ENCODE data around the gene NPAS4. TPM values are rescaled to one million over a fixed set of nuclear protein-coding genes. Genes with fewer than 3 reads are reported as not detected.

The NPAS4 gene
- total RNA-seq, 2 experiments from 2014 or later = not detected

GRCh38 chr11:66469441-66469840, 48.6 kb downstream of the NPAS4 start:
- POLR2A ChIA-PET = interaction anchor here (1.9 kb wide), 1 partner anchor 11 kb away, joined by 9 read pairs; the partner anchor contains the start of gene DPP3

GRCh38 chr11:66470015-66470414, 49.2 kb downstream of the NPAS4 start:
- ChIA-PET POLR2A (interaction anchor here (1.9 kb wide), 1 partner anchor 10 kb away, joined by 9 read pairs; the partner anchor contains the start of gene DPP3), CTCF (interaction anchor here (1.1 to 1.7 kb wide), 3 partner anchors 31 to 84 kb away, joined by 3 to 5 read pairs (median 5); partner anchors contain the start of gene MRPL11)
- Mint-ChIP-seq H3K36me3 (no peaks in the 10 kb centered on the region), H3K4me1 (ENCODE audit: low read depth) (peaks cover 21% of the 10 kb centered on the region), H3K27me3 (no peaks in the 10 kb centered on the region), H3K4me3 (no peak overlapping the region), H3K27ac (no peak overlapping the region), H3K9me3 (no peaks in the 10 kb centered on the region)
- intact Hi-C loops (cut with micrococcal nuclease) = no loop called here
- no peak for DNase-seq

More at GRCh38 chr11:66469441-66469840, 48.6 kb downstream of the NPAS4 start:
- CTCF ChIA-PET = interaction anchor here (0.6 to 1.7 kb wide), 5 partner anchors 9 to 209 kb away, joined by 3 to 12 read pairs (median 5); partner anchors contain the start of genes DPP3 and MRPL11
- H3K27me3 Mint-ChIP-seq = no peaks in the 10 kb centered on the region
- H3K36me3 Mint-ChIP-seq = no peaks in the 10 kb centered on the region
- no peak overlapping the region for H3K4me3 Mint-ChIP-seq
- H3K9me3 Mint-ChIP-seq = no peaks in the 10 kb centered on the region
- H3K27ac Mint-ChIP-seq = no peak overlapping the region
- peaks cover 21% of the 10 kb centered on the region for H3K4me1 Mint-ChIP-seq (ENCODE audit: low read depth)
- intact Hi-C loops (cut with micrococcal nuclease) = no loop called here
- no peak for DNase-seq

GRCh38 chr11:66471142-66471541, 50.3 kb downstream of the NPAS4 start:
- Mint-ChIP-seq H3K27me3 (no peaks in the 10 kb centered on the region), H3K27ac (no peak overlapping the region), H3K36me3 (no peaks in the 10 kb centered on the region), H3K9me3 (no peaks in the 10 kb centered on the region), H3K4me3 (no peak overlapping the region), H3K4me1 (ENCODE audit: low read depth) (peaks cover 17% of the 10 kb centered on the region)
- ChIA-PET POLR2A (no interaction called here), CTCF (interaction anchor here (0.6 to 1.1 kb wide), 4 partner anchors 8 to 108 kb away, joined by 3 to 5 read pairs (median 4); partner anchors contain the start of gene DPP3)
- DNase-seq = no peak
- intact Hi-C loops (cut with micrococcal nuclease) = no loop called here

GRCh38 chr11:66472054-66472453, 51.2 kb downstream of the NPAS4 start:
- Mint-ChIP-seq H3K36me3 (no peaks in the 10 kb centered on the region), H3K27me3 (no peaks in the 10 kb centered on the region), H3K9me3 (no peaks in the 10 kb centered on the region), H3K4me3 (no peak overlapping the region), H3K27ac (no peak overlapping the region), H3K4me1 (ENCODE audit: low read depth) (peaks cover 12% of the 10 kb centered on the region)
- intact Hi-C loops (cut with micrococcal nuclease) = no loop called here
- no peak for DNase-seq
- POLR2A ChIA-PET = no interaction called here
- CTCF ChIA-PET = interaction anchor here (1.0 kb wide), 1 partner anchor 109 kb away, joined by 3 read pairs; no protein-coding TSS in a partner anchor

GRCh38 chr11:66473167-66473566, 52.3 kb downstream of the NPAS4 start:
- no peaks in the 10 kb centered on the region for H3K9me3 Mint-ChIP-seq
- H3K27ac Mint-ChIP-seq = no peak overlapping the region
- H3K27me3 Mint-ChIP-seq = no peaks in the 10 kb centered on the region
- intact Hi-C loops (cut with micrococcal nuclease) = no loop called here
- no peak overlapping the region for H3K4me3 Mint-ChIP-seq
- H3K4me1 Mint-ChIP-seq (ENCODE audit: low read depth) = peaks cover 4% of the 10 kb centered on the region
- H3K36me3 Mint-ChIP-seq = no peaks in the 10 kb centered on the region
- DNase-seq = no peak
- POLR2A ChIA-PET = no interaction called here
- CTCF ChIA-PET = no interaction called here

- ChIA-PET POLR2A (no interaction called here), CTCF (interaction anchor here (0.8 to 1.3 kb wide), 2 partner anchors 35 to 66 kb away, joined by 4 read pairs; partner anchors contain the start of gene MRPL11)
- intact Hi-C loops (cut with micrococcal nuclease) = no loop called here
- no peaks in the 10 kb centered on the region for H3K36me3 Mint-ChIP-seq
- no peaks in the 10 kb centered on the region for H3K9me3 Mint-ChIP-seq
- DNase-seq = no peak
- no peak overlapping the region for H3K27ac Mint-ChIP-seq
- H3K27me3 Mint-ChIP-seq = no peaks in the 10 kb centered on the region
- no peak overlapping the region for H3K4me3 Mint-ChIP-seq
- no peaks in the 10 kb centered on the region for H3K4me1 Mint-ChIP-seq (ENCODE audit: low read depth)
Measured at GRCh38 chr11:66473608-66474515, 53.0 kb downstream of the NPAS4 start.

- CTCF ChIA-PET = interaction anchor here (1.1 kb wide), 1 partner anchor 46 kb away, joined by 3 read pairs; no protein-coding TSS in a partner anchor
- intact Hi-C loops (cut with micrococcal nuclease) = no loop called here
- DNase-seq = no peak
- Mint-ChIP-seq H3K27me3 (no peaks in the 10 kb centered on the region), H3K27ac (no peak overlapping the region), H3K4me1 (ENCODE audit: low read depth) (peaks cover 5% of the 10 kb centered on the region), H3K4me3 (no peak overlapping the region), H3K36me3 (no peaks in the 10 kb centered on the region), H3K9me3 (no peaks in the 10 kb centered on the region)
- POLR2A ChIA-PET = no interaction called here
Measured at GRCh38 chr11:66475349-66476172, 54.7 kb downstream of the NPAS4 start.

Other genes with a start within 250 kb of the NPAS4 start
- 10 to 100 TPM; 40.5 to 44.8 TPM for gene KLC2, start 163.3 kb upstream of the NPAS4 start, total RNA-seq
- 100 to 1,000 TPM; 118 to 124 TPM for gene RAB1B, start 152.4 kb upstream of the NPAS4 start, total RNA-seq
- gene CNIH2, start 142.9 kb upstream of the NPAS4 start, total RNA-seq = 1 to 10 TPM in 1 of 2 experiments, under 1 TPM in 1; 0.39 to 1.5 TPM
- gene YIF1A, start 131.9 kb upstream of the NPAS4 start, total RNA-seq = 10 to 100 TPM; 63.1 to 65.8 TPM
- gene TMEM151A, start 129.1 kb upstream of the NPAS4 start, total RNA-seq = not detected
- gene CD248, start 104.0 kb upstream of the NPAS4 start, total RNA-seq = not detected
- 1 to 10 TPM; 1.0 to 1.6 TPM for gene RIN1, start 84.6 kb upstream of the NPAS4 start, total RNA-seq
- gene BRMS1, start 75.9 kb upstream of the NPAS4 start, total RNA-seq = 10 to 100 TPM; 29.3 to 31.2 TPM
- 1 to 10 TPM; 8.2 to 8.3 TPM for gene B4GAT1, start 73.4 kb upstream of the NPAS4 start, total RNA-seq
- gene SLC29A2, start 49.3 kb upstream of the NPAS4 start, total RNA-seq = 10 to 100 TPM; 10.3 to 10.6 TPM
- 100 to 1,000 TPM; 104 to 106 TPM for gene MRPL11, start 17.8 kb downstream of the NPAS4 start, total RNA-seq
- gene PELI3, start 45.9 kb downstream of the NPAS4 start, total RNA-seq = 1 to 10 TPM; 7.0 to 8.5 TPM
- 10 to 100 TPM; 76.1 to 89.7 TPM for gene DPP3, start 59.4 kb downstream of the NPAS4 start, total RNA-seq
- 10 to 100 TPM; 11.1 to 13.2 TPM for gene BBS1, start 89.6 kb downstream of the NPAS4 start, total RNA-seq
- 10 to 100 TPM; 13.5 to 14.9 TPM for gene ZDHHC24, start 125.0 kb downstream of the NPAS4 start, total RNA-seq
- gene ACTN3, start 125.9 kb downstream of the NPAS4 start, total RNA-seq = under 1 TPM; 0.15 to 0.24 TPM
- gene CTSF, start 147.6 kb downstream of the NPAS4 start, total RNA-seq = 1 to 10 TPM; 1.4 to 1.5 TPM
- under 1 TPM; 0.12 to 0.24 TPM for gene CCDC87, start 172.0 kb downstream of the NPAS4 start, total RNA-seq
- 10 to 100 TPM; 24.2 to 26.9 TPM for gene CCS, start 172.2 kb downstream of the NPAS4 start, total RNA-seq
- gene RBM14, start 195.6 kb downstream of the NPAS4 start, total RNA-seq = 100 to 1,000 TPM; 114 to 121 TPM
- 10 to 100 TPM; 87.0 to 94.0 TPM for gene RBM4, start 217.7 kb downstream of the NPAS4 start, total RNA-seq

Data from activated CD4-positive, alpha-beta memory T cell treated with anti-CD3 and anti-CD28 coated beads for 36 hours (primary cell).